Muscle layer of colon (tissue), 2 donors: ENCODE measurements around the gene HSBP1L1.
A peak's percentile ranks its signal among the peaks of the same experiment; 100 is the strongest.
"Not testable (repeated sequence)": the region's sequence is repeated elsewhere in the genome, so short reads cannot be mapped to it uniquely, and the experiment has no call there.

Experiments used
- H3K27ac ChIP-seq: one replicate; pipeline ENCODE4 v1.7.0; 2013; ENCODE audit warnings: low read depth, mild to moderate bottlenecking, low read length, moderate library complexity
- H3K27me3 ChIP-seq, 2 donors: one replicate each; pipeline ENCODE4 v1.7.0; 2013; ENCODE audit warnings: low read length in 2 of 2, mild to moderate bottlenecking in 2 of 2; ENCODE audit not compliant: insufficient read depth in 2 of 2, control insufficient read depth in 1 of 2
- H3K36me3 ChIP-seq: one replicate; pipeline ENCODE4 v1.7.0; 2013; ENCODE audit warnings: mild to moderate bottlenecking, low read length; ENCODE audit not compliant: insufficient read depth
- H3K4me1 ChIP-seq: one replicate; pipeline ENCODE4 v1.7.0; 2013; ENCODE audit warnings: mild to moderate bottlenecking, low read length; ENCODE audit not compliant: insufficient read depth
- H3K4me3 ChIP-seq, 2 donors: one replicate each; pipeline ENCODE4 v1.7.0; 2013; ENCODE audit warnings: low read length in 2 of 2, low read depth in 1 of 2, mild to moderate bottlenecking in 1 of 2, moderate library complexity in 1 of 2
- H3K9ac ChIP-seq: one replicate; pipeline ENCODE4 v1.7.0; 2013; ENCODE audit warnings: low read length
- H3K9me3 ChIP-seq: one replicate; pipeline ENCODE4 v1.7.0; 2013; ENCODE audit warnings: mild to moderate bottlenecking, low read length
- donor health status: abdominal sarcoma.
- donor health status: Adenocarcinoma of cecum.

The HSBP1L1 gene

GRCh38 chr18:80004600-80005342, 40.3 kb downstream of the HSBP1L1 start:
- Histone ChIP-seq H3K4me3 (no peak overlapping the region), H3K27ac (no peak overlapping the region), H3K9ac (no peak overlapping the region), H3K36me3 (no peaks in the 10 kb centered on the region), H3K4me1 (peaks cover 5% of the 10 kb centered on the region), H3K27me3 (no peaks in the 10 kb centered on the region), H3K9me3 (no peaks in the 10 kb centered on the region)

- H3K27me3 ChIP-seq: no peaks in the 10 kb centered on the region
- H3K9me3 ChIP-seq: no peaks in the 10 kb centered on the region
- no peak overlapping the region for H3K4me3 ChIP-seq
- peaks cover 17% of the 10 kb centered on the region for H3K4me1 ChIP-seq
- H3K27ac ChIP-seq: no peak overlapping the region
- H3K36me3 ChIP-seq: no peaks in the 10 kb centered on the region
- H3K9ac ChIP-seq: no peak overlapping the region
Observed at GRCh38 chr18:80006724-80007123, 42.3 kb downstream of the HSBP1L1 start.

GRCh38 chr18:80009661-80010550, 45.5 kb downstream of the HSBP1L1 start:
- H3K36me3 ChIP-seq: no peaks in the 10 kb centered on the region
- H3K9ac ChIP-seq: no peak overlapping the region
- peaks cover 17% of the 10 kb centered on the region for H3K4me1 ChIP-seq
- no peaks in the 10 kb centered on the region for H3K9me3 ChIP-seq
- peak overlapping the region in 1 of 2 donors; percentile 41 for H3K4me3 ChIP-seq
- H3K27ac ChIP-seq: peak overlapping the region; percentile 88
- H3K27me3 ChIP-seq: no peaks in the 10 kb centered on the region

- no peak overlapping the region for H3K9ac ChIP-seq
- peak overlapping the region in 1 of 2 donors; percentile 16 for H3K4me3 ChIP-seq
- peaks cover 17% of the 10 kb centered on the region for H3K4me1 ChIP-seq
- no peaks in the 10 kb centered on the region for H3K9me3 ChIP-seq
- peak overlapping the region; percentile 88 for H3K27ac ChIP-seq
- no peaks in the 10 kb centered on the region for H3K36me3 ChIP-seq
- H3K27me3 ChIP-seq: no peaks in the 10 kb centered on the region
Observed at GRCh38 chr18:80010551-80010906, 46.1 kb downstream of the HSBP1L1 start.

- not testable (repeated sequence) for H3K27ac ChIP-seq
Observed at GRCh38 chr18:80011496-80012137, 47.2 kb downstream of the HSBP1L1 start.

GRCh38 chr18:80012714-80013113, 48.3 kb downstream of the HSBP1L1 start:
- H3K27ac ChIP-seq: no peak overlapping the region
- no peak overlapping the region for H3K9ac ChIP-seq
- H3K36me3 ChIP-seq: no peaks in the 10 kb centered on the region
- peaks cover 17% of the 10 kb centered on the region for H3K4me1 ChIP-seq
- no peaks in the 10 kb centered on the region for H3K27me3 ChIP-seq
- no peaks in the 10 kb centered on the region for H3K9me3 ChIP-seq
- H3K4me3 ChIP-seq: no peak overlapping the region

More at GRCh38 chr18:80011496-80012137, 47.2 kb downstream of the HSBP1L1 start:
- H3K9ac ChIP-seq, H3K27me3 ChIP-seq, H3K9me3 ChIP-seq, H3K4me3 ChIP-seq, H3K36me3 ChIP-seq: not testable (repeated sequence)
- H3K4me1 ChIP-seq: peaks cover 17% of the 10 kb centered on the region
